Measurements from ENCODE around the gene PTH1R.

The PTH1R gene

GRCh38 chr3:46902188-46902631 is 24.7 kb downstream of the PTH1R start:
- no peak for TF ChIP-seq JUND (IDR thresholded peaks at IDR 0.05; ENCODE audit: low read depth)
- no peak for DNase-seq (ENCODE audit: low read depth in 1 of 2, low spot score in 1 of 2)
- in situ Hi-C loops (cut with HindIII; ENCODE audit: low pct_unique_long_range_greater_than_20kb, low sequenced_read_pairs): no loop called here

GRCh38 chr3:46903341-46904302 is 26.1 kb downstream of the PTH1R start:
- DNase-seq (ENCODE audit: low read depth in 1 of 2, low spot score in 1 of 2): no peak
- in situ Hi-C loops (cut with HindIII; ENCODE audit: low pct_unique_long_range_greater_than_20kb, low sequenced_read_pairs): no loop called here
- no peak for TF ChIP-seq JUND (IDR thresholded peaks at IDR 0.05; ENCODE audit: low read depth)

DNA sequence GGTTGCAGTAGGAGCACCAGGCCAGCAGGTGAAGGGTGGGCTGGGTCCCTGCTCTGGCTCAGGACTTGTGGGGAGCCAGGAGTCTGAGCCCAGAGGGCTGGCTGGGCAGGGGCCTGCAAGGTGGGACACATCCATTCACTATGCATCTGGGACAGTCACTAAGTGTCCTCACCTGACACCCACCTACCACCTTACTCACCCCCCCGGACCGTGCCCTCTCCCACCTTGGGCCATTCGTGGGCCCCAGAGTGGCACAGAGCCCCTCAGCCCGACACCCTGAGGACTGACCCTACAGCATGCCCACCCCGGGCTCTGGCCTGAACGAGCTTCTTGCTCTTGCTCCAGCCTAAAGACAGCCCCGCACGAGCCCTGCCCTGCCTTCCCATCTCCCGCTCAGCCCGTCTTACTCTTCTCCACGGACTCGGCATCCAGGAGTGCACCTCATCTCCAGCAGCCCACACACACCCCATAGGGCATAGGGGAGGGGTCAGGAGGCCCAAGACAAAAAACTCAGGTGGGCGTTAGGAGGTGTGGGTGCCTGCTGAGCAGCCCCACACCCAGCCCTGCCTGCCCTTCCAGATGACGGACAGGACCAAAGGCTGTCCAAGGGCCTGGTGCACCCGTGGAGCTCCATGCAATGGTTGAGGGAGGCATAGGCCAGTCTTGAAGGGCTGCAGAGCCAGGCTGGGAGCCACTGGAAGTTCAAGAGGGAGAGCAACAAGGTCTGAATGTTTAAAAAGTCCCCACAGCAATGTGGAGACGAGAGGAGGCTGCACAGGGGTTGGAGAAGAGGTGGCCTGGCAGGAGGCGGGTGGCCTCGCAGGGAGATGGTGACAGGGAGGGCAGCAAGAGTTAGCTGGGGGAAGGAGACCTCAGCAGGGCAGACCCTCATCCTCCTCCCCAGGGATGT is 27.0 kb downstream of the PTH1R start:
- no peak for DNase-seq (ENCODE audit: low read depth in 1 of 2, low spot score in 1 of 2)
- in situ Hi-C loops (cut with HindIII; ENCODE audit: low pct_unique_long_range_greater_than_20kb, low sequenced_read_pairs): no loop called here
- no peak for TF ChIP-seq JUND (IDR thresholded peaks at IDR 0.05; ENCODE audit: low read depth)

DNA sequence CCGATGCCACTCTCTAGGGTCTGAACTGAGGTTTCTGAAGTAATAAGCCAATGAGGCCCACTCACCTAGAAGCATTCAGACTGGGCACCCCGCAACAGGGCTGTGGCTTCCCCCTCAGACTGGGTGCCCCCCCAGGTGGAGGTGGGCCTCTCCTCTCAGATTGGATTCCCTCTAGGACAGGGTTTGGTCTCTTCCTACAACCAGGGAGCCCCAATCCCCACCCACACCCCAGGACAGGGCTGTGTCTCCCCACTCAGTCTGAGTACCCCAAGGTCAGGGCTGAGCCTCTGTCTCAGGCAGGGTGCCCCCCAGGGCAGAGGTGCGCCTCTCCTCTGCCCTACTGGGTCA is 27.7 kb downstream of the PTH1R start:
- in situ Hi-C loops (cut with HindIII; ENCODE audit: low pct_unique_long_range_greater_than_20kb, low sequenced_read_pairs): no loop called here
- TF ChIP-seq JUND (IDR thresholded peaks at IDR 0.05; ENCODE audit: low read depth): no peak
- no peak for DNase-seq (ENCODE audit: low read depth in 1 of 2, low spot score in 1 of 2)

GRCh38 chr3:46905661-46906451 is 28.3 kb downstream of the PTH1R start:
- in situ Hi-C loops (cut with HindIII; ENCODE audit: low pct_unique_long_range_greater_than_20kb, low sequenced_read_pairs): no loop called here

GRCh38 chr3:46906471-46907058 is 29.0 kb downstream of the PTH1R start:
- in situ Hi-C loops (cut with HindIII; ENCODE audit: low pct_unique_long_range_greater_than_20kb, low sequenced_read_pairs): no loop called here
- no peak for DNase-seq (ENCODE audit: low read depth in 1 of 2, low spot score in 1 of 2)
- no peak for TF ChIP-seq JUND (IDR thresholded peaks at IDR 0.05; ENCODE audit: low read depth)

More at GRCh38 chr3:46905661-46906451, 28.3 kb downstream of the PTH1R start:
- no peak for TF ChIP-seq JUND (IDR thresholded peaks at IDR 0.05; ENCODE audit: low read depth)
- no peak for DNase-seq (ENCODE audit: low read depth in 1 of 2, low spot score in 1 of 2)

GRCh38 chr3:46907271-46907670 is 29.8 kb downstream of the PTH1R start:
- peak in 1 of 2 experiments; percentile 36 for DNase-seq (ENCODE audit: low read depth in 1 of 2, low spot score in 1 of 2)
- TF ChIP-seq JUND (IDR thresholded peaks at IDR 0.05; ENCODE audit: low read depth): no peak
- in situ Hi-C loops (cut with HindIII; ENCODE audit: low pct_unique_long_range_greater_than_20kb, low sequenced_read_pairs): no loop called here

DNA sequence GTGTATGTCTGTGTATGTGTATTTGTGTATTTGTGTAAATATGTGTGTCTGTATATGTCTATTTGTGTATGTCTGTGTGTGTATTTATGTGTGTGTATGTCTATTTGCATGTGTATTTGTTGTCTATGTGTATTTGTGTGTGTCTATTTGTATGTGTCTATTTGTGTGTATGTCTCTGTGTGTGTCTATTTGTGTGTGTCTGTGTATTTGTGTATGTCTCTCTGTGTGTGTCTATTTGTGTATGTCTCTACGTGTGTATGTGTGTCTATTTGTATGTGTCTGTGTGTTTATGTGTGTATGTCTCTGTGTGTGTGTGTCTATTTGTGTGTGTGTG is 30.4 kb downstream of the PTH1R start:
- DNase-seq (ENCODE audit: low read depth in 1 of 2, low spot score in 1 of 2): no peak
- no peak for TF ChIP-seq JUND (IDR thresholded peaks at IDR 0.05; ENCODE audit: low read depth)
- in situ Hi-C loops (cut with HindIII; ENCODE audit: low pct_unique_long_range_greater_than_20kb, low sequenced_read_pairs): no loop called here

DNA sequence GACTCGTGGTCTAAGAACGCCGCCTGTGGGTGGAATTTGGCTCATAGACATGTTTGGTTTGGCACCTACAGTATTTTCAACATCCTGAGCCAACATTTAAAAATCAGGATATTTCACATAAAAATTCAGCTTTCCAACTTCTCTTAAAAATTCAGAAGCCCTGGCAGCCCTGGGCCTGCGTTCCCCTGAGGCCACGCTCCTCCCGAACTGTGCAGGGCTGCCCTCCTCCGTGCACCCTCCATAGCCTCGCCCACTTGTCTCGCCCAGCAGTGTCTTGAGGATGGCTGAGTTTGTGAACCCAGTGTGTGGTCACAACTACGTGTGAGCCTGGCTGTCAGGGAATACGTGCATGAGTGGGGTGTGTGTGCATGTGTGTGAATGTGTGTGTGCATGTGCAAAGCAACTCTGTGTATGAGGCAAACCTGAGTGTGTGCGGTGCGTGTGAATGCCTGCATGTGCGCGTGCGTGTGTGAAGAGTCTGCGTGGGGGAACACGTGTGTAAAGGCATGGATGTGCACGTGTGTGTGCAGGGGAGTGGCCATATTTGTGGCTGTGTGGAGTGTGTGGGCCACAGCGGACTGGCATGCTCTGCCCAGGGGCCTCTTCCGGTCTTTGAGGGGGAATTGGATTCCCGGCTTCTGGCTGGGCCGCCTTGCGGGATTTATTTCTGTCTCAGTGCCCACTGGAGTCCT is 30.9 kb downstream of the PTH1R start:
- in situ Hi-C loops (cut with HindIII; ENCODE audit: low pct_unique_long_range_greater_than_20kb, low sequenced_read_pairs): no loop called here
- DNase-seq (ENCODE audit: low read depth in 1 of 2, low spot score in 1 of 2): peak in 1 of 2 experiments; percentile 50
- no peak for TF ChIP-seq JUND (IDR thresholded peaks at IDR 0.05; ENCODE audit: low read depth)

DNA sequence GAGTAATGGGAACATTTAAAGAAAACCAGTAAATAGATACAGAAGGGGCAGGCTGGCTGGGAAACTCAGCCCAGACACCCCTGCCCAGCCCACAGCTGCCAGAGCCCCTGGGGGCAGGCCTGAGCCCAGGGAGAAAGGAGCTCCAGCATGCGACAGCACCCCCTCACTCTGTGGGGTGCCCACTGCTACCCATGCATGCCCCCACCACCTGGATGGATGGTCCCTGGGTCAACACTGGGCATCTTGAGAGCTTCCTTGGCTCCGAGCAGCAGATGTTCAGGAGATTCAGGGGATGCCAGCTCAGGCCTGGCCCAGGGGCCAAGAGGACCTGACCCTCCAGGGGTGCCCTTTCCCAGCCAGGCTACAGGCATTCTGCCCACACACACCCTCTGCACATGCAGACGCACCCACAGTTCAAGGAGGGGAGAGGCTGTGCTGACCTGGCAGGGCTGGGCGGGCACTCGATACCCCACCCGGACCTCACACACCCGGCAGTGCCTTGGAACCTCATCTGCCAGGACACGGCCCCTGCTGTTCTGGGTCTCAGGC is 31.5 kb downstream of the PTH1R start:
- in situ Hi-C loops (cut with HindIII; ENCODE audit: low pct_unique_long_range_greater_than_20kb, low sequenced_read_pairs): no loop called here
- DNase-seq (ENCODE audit: low read depth in 1 of 2, low spot score in 1 of 2): no peak
- TF ChIP-seq JUND (IDR thresholded peaks at IDR 0.05; ENCODE audit: low read depth): no peak

DNA sequence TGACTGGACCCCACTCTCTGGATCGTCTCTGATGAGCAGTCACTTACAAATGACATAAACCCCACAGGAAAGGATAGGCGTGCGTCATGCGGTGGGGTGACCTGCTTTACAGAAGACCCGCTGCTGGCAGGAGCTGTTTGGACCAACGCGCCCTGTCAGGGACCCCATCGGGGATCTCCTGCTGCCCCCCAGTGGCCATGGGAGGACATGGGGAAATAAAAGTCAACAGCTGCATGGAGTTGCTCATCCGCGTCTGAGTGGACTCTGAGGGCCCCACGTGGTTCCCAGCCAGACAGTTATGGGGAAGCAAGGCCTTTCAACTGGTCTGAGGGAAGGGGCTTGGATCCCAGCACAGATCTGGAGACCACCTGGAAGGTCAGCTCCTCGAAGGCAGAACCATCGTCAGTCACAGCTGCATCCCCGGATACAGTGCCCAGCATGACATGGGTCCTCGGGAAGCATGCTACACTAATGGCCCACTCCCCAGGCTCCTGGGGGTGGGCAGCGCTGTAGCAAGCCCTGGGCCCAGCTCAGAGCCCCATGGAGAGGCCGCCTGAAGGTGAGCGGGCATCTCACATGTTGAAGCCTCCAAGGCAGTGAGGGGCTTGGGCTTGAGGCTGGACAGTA is 32.1 kb downstream of the PTH1R start:
- in situ Hi-C loops (cut with HindIII; ENCODE audit: low pct_unique_long_range_greater_than_20kb, low sequenced_read_pairs): no loop called here
- no peak for TF ChIP-seq JUND (IDR thresholded peaks at IDR 0.05; ENCODE audit: low read depth)

More for the DNA sequence above, 32.1 kb downstream of the PTH1R start:
- DNase-seq (ENCODE audit: low read depth in 1 of 2, low spot score in 1 of 2): peak; percentile 66 to 76

Data from T47D (cell line).